ENCODE measurements around the gene GRID1. TPM values are rescaled to one million over a fixed set of nuclear protein-coding genes. Genes with fewer than 3 reads are reported as not detected.

Gene GRID1
- total RNA-seq, 1 experiment from 2014 or later = not detected

- H2AFZ ChIP-seq (ENCODE audit: low read length) = no peak overlapping the region
- no peaks in the 10 kb centered on the region for H3K9me2 ChIP-seq (replicated peaks; ENCODE audit: low read length)
- BruUV-seq (replicated peaks) = no TSS peak
- no peak for TF ChIP-seq CTCF (conservative IDR thresholded peaks at IDR 0.05; ENCODE audit: low read depth, low read length)
- TF ChIP-seq EZH2 (IDR thresholded peaks at IDR 0.05; ENCODE audit: low read length, unreplicated experiment) = no peak
- no peak for TF ChIP-seq EZH2phosphoT487 (IDR thresholded peaks at IDR 0.05; ENCODE audit: borderline replicate concordance, low read length)
- H3K4me3 ChIP-seq (ENCODE audit: low read length) = no peak overlapping the region
- no peaks in the 10 kb centered on the region for H3K9me3 ChIP-seq (ENCODE audit: low read length)
- DNase-seq (no peak), ATAC-seq (no peak)
- no peaks in the 10 kb centered on the region for H3F3A ChIP-seq (ENCODE audit: low read length, unreplicated experiment)
- no peaks in the 10 kb centered on the region for H3K79me2 ChIP-seq (ENCODE audit: low read length)
- POLR2A ChIA-PET (ENCODE audit: unreplicated experiment) = no interaction called here
- H3K36me3 ChIP-seq (ENCODE audit: low read depth, low read length) = no peaks in the 10 kb centered on the region
- no peak overlapping the region for H3K4me2 ChIP-seq (ENCODE audit: low read length)
- no peak overlapping the region for H3K9ac ChIP-seq (ENCODE audit: low read length)
- H4K20me1 ChIP-seq (ENCODE audit: low read length) = no peaks in the 10 kb centered on the region
- CTCF ChIA-PET = no interaction called here
- H3K27me3 ChIP-seq (ENCODE audit: low read length) = no peaks in the 10 kb centered on the region
- H3K27ac ChIP-seq (ENCODE audit: low read length) = no peak overlapping the region
- intact Hi-C loops (cut with micrococcal nuclease) = no loop called here
- H3K4me1 ChIP-seq (ENCODE audit: insufficient read depth, low read length) = no peaks in the 10 kb centered on the region
These were observed 742.8 kb downstream of the GRID1 start for GRCh38 chr10:85623758-85624157.

- TF ChIP-seq EZH2phosphoT487 (IDR thresholded peaks at IDR 0.05; ENCODE audit: borderline replicate concordance, low read length) = no peak
- TF ChIP-seq CTCF (conservative IDR thresholded peaks at IDR 0.05; ENCODE audit: low read depth, low read length) = no peak
- TF ChIP-seq EZH2 (IDR thresholded peaks at IDR 0.05; ENCODE audit: low read length, unreplicated experiment) = no peak
- ChIA-PET CTCF (no interaction called here), POLR2A (ENCODE audit: unreplicated experiment) (no interaction called here)
- H3K4me3 ChIP-seq (ENCODE audit: low read length) = no peak overlapping the region
- no peaks in the 10 kb centered on the region for H3K9me3 ChIP-seq (ENCODE audit: low read length)
- H3K4me2 ChIP-seq (ENCODE audit: low read length) = no peak overlapping the region
- ATAC-seq (no peak), DNase-seq (no peak)
- no peaks in the 10 kb centered on the region for H3F3A ChIP-seq (ENCODE audit: low read length, unreplicated experiment)
- H3K9ac ChIP-seq (ENCODE audit: low read length) = no peak overlapping the region
- H3K79me2 ChIP-seq (ENCODE audit: low read length) = no peaks in the 10 kb centered on the region
- no peak overlapping the region for H2AFZ ChIP-seq (ENCODE audit: low read length)
- no peaks in the 10 kb centered on the region for H3K27me3 ChIP-seq (ENCODE audit: low read length)
- no peak overlapping the region for H3K27ac ChIP-seq (ENCODE audit: low read length)
- H3K36me3 ChIP-seq (ENCODE audit: low read depth, low read length) = no peaks in the 10 kb centered on the region
- H3K9me2 ChIP-seq (replicated peaks; ENCODE audit: low read length) = no peaks in the 10 kb centered on the region
- H3K4me1 ChIP-seq (ENCODE audit: insufficient read depth, low read length) = no peaks in the 10 kb centered on the region
- intact Hi-C loops (cut with micrococcal nuclease) = no loop called here
- no TSS peak for BruUV-seq (replicated peaks)
- H4K20me1 ChIP-seq (ENCODE audit: low read length) = no peaks in the 10 kb centered on the region
These were observed 743.3 kb downstream of the GRID1 start for GRCh38 chr10:85623342-85623741.

GRCh38 chr10:85622425-85622824 lies 744.2 kb downstream of the GRID1 start:
- no peaks in the 10 kb centered on the region for H3K9me3 ChIP-seq (ENCODE audit: low read length)
- TF ChIP-seq CTCF (conservative IDR thresholded peaks at IDR 0.05; ENCODE audit: low read depth, low read length) (no peak), EZH2phosphoT487 (IDR thresholded peaks at IDR 0.05; ENCODE audit: borderline replicate concordance, low read length) (no peak), EZH2 (IDR thresholded peaks at IDR 0.05; ENCODE audit: low read length, unreplicated experiment) (no peak)
- H3F3A ChIP-seq (ENCODE audit: low read length, unreplicated experiment) = no peaks in the 10 kb centered on the region
- no peaks in the 10 kb centered on the region for H3K4me1 ChIP-seq (ENCODE audit: insufficient read depth, low read length)
- H3K27ac ChIP-seq (ENCODE audit: low read length) = no peak overlapping the region
- H3K79me2 ChIP-seq (ENCODE audit: low read length) = no peaks in the 10 kb centered on the region
- H3K4me3 ChIP-seq (ENCODE audit: low read length) = no peak overlapping the region
- DNase-seq (no peak), ATAC-seq (no peak)
- ChIA-PET POLR2A (ENCODE audit: unreplicated experiment) (no interaction called here), CTCF (no interaction called here)
- H3K36me3 ChIP-seq (ENCODE audit: low read depth, low read length) = no peaks in the 10 kb centered on the region
- BruUV-seq (replicated peaks) = no TSS peak
- no peak overlapping the region for H3K9ac ChIP-seq (ENCODE audit: low read length)
- H3K27me3 ChIP-seq (ENCODE audit: low read length) = no peaks in the 10 kb centered on the region
- intact Hi-C loops (cut with micrococcal nuclease) = no loop called here
- H3K9me2 ChIP-seq (replicated peaks; ENCODE audit: low read length) = no peaks in the 10 kb centered on the region
- H4K20me1 ChIP-seq (ENCODE audit: low read length) = no peaks in the 10 kb centered on the region
- H2AFZ ChIP-seq (ENCODE audit: low read length) = no peak overlapping the region
- H3K4me2 ChIP-seq (ENCODE audit: low read length) = no peak overlapping the region

All from PC-3 (cell line).